RWPE1 (cell line): Measurements from ENCODE around the gene SHF.
"Not testable (repeated sequence)": the region's sequence is repeated elsewhere in the genome, so short reads cannot be mapped to it uniquely, and the experiment has no call there.

ENCODE experiments used
- CTCF ChIA-PET: fragments of 350-600 bp; sonication (Branson Sonifier 250); formaldehyde crosslinking; extraction: SDS; loops from one replicate; lab custom pipeline; 2021; lab: Yijun Ruan, JAX
- POLR2A ChIA-PET: fragments of 400-600 bp; formaldehyde crosslinking; extraction: SDS; loops from one replicate; lab custom pipeline; 2020; ENCODE audit warnings: antibody characterized with exemption; ENCODE audit not compliant: low non-redundant PET; lab: Yijun Ruan, JAX
- DNase-seq: peaks from one replicate; pipeline ENCODE4 v3.0.0; 2012; ENCODE audit warnings: low spot score
- H3K27ac ChIP-seq: fragments of 450-650 bp; 2 replicates; pipeline ENCODE4 v1.5.1; 2017
- CTCF ChIP-seq: fragments of 450-650 bp; conservative IDR thresholded peaks from 2 replicates; pipeline ENCODE4 v1.5.1; 2017; ENCODE audit warnings: low read depth, mild to moderate bottlenecking

SHF gene

DNA sequence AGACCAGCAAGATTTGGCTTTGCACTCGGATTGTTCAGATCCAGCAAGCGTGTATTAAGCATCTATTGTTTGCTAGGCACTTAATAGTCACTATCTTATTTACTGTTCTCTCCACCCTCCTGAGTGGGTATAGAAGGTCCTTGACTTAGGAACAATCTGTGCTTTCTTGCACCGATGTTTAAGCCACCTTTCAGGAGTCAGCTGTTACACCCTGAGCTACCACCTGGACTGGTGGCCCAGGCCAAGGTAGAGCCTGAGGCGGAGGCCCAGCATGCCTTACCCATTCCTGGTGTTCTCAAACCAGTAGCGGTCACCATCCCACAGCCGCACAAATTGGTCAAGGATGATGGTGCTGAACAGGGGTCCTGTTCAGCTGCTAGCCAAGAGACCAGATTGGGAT is 48.0 kb downstream of the SHF start:
- DNase-seq, result no peak
- ChIA-PET POLR2A (no interaction called here), CTCF (interaction anchor here (0.7 to 0.9 kb wide), 2 partner anchors 22 to 222 kb away, joined by 3 read pairs; no protein-coding TSS in a partner anchor)
- TF ChIP-seq CTCF, result no peak
- H3K27ac ChIP-seq, result no peak overlapping the region

DNA sequence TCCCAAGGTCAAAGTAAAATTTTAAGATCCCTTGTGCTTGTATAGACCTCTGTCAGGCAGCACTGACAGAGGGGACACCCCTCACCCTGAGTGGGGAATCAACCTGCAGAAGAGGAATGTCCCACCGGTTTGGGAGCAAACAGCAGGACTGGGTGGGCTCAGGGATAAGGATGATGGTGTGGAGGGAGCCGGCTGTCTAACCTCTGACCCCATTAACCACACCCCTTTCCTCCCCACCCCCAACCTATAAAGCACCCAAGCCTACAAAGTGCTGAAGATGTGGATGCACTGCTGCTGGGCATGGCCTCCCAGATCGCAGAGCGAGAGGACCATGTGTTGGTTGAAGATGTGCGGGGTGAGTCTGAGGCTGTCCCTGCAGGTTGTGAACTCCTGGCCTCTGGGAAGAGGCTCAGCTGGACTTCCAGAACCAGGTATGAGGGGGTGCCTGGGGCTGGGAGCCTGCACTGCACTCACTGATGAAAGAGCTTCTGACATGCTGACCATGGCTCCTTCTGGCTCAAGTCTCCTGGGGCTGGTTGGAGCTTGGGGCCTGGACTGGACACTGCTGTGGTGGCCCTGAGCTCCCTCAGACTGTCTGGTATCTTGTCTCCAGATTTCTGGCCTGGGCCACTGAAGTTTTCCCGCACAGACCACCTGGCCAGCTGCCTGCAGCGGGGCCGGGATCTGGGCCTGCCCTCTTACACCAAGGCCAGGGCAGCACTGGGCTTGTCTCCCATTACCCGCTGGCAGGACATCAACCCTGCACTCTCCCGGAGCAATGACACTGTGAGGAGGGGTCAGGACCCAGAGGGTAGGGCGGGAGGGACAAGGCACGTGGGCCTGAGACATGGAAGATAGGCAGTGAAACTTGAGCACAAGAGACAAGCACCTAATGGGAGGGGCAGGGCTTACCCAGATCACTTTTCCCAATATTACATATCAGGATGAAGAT is 48.7 kb downstream of the SHF start:
- no peak for DNase-seq
- no peak for TF ChIP-seq CTCF
- ChIA-PET CTCF (no interaction called here), POLR2A (no interaction called here)
- peak overlapping the region; percentile 6; the same call in 1 of the 2 replicates for H3K27ac ChIP-seq

DNA sequence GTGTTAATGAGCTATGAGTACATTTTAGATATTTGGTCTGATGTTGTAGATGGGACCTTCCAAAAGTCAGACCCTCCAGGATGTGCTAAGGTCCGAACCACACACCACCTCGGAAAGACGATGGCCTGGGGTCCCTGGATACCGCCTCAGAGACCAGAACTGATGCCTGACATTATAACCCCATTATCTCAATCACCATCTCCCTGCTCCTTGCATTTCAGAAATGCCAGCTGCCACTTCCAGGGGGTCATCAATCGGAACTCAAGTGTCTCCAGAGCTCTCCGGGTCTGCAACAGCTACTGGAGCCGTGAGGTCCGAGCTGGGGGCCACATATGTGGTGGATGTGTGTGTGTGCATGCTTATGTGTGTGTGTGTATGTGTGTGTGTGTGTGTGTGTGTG is 50.1 kb downstream of the SHF start:
- ChIA-PET CTCF (interaction anchor here (0.6 to 1.4 kb wide), 4 partner anchors 11 to 81 kb away, joined by 3 to 4 read pairs (median 3); no protein-coding TSS in a partner anchor), POLR2A (no interaction called here)
- H3K27ac ChIP-seq, result no peak overlapping the region
- DNase-seq, result no peak
- TF ChIP-seq CTCF, result no peak

DNA sequence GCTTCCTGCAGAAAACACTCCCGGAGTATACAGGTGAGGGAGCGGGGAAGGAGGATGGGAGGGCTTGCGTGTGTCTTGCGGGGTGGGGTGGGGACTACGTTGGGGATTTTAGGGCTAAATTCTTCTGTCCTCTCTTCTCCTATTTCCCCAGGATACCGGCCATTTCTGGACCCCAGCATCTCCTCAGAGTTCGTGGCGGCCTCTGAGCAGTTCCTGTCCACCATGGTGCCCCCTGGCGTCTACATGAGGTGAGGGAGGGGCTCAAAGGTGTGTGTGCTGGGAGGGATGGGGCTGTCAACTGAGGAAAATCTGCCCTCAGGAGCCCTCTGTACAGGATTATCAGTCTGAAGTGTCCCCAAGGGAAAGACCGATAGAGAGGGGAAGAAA is 51.4 kb downstream of the SHF start:
- DNase-seq, result no peak
- CTCF ChIA-PET, result interaction anchor here (0.6 to 0.7 kb wide), 2 partner anchors 40 to 292 kb away, joined by 3 read pairs; no protein-coding TSS in a partner anchor
- H3K27ac ChIP-seq, result no peak overlapping the region
- TF ChIP-seq CTCF, result no peak
- POLR2A ChIA-PET, result no interaction called here

DNA sequence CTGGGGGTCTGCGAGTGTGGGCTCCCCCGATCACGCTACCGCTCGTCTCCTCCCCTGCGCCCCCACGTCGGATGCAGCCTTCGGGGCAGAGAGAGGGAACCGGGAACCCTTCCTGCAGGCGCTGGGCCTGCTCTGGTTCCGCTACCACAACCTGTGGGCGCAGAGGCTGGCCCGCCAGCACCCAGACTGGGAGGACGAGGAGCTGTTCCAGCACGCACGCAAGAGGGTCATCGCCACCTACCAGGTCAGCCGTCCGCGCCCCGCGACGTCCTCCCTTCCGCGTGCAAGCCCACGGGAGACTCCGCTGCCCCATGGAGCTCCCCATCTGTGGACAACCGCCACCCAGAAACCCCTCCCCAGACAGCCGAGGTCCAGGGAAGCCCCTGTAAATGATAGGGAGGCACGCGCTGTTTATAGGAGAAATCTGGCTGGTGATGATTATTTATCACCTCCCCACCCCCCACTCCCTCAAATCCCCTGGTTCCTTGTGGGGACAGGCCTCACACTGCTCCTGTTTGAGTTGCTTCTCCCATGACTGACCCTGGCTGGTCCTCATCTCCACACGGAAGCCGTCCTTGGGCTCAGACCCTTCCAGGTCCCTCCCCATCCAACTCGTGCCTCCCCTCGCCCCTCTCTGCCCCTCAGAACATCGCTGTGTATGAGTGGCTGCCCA is 51.9 kb downstream of the SHF start:
- DNase-seq, H3K27ac ChIP-seq, POLR2A ChIA-PET: not testable (repeated sequence)
- CTCF ChIA-PET, result interaction anchor here (0.7 kb wide), 1 partner anchor 293 kb away, joined by 3 read pairs; no protein-coding TSS in a partner anchor

- DNase-seq, result no peak
- POLR2A ChIA-PET, result no interaction called here
- CTCF ChIA-PET, result interaction anchor here (0.7 kb wide), 1 partner anchor 19 kb away, joined by 4 read pairs; no protein-coding TSS in a partner anchor
- TF ChIP-seq CTCF, result no peak
- no peak overlapping the region for H3K27ac ChIP-seq
Measured at GRCh38 chr15:45134682-45135604, 52.8 kb downstream of the SHF start.
